HG03095 (cell line): ENCODE data around the gene DDX54.
"Not testable (repeated sequence)": the region's sequence is repeated elsewhere in the genome, so short reads cannot be mapped to it uniquely, and the experiment has no call there.

Source experiments
- ATAC-seq: cut with Tn5 transposase; IDR thresholded peaks from one replicate; pipeline ENCODE4 v1.9.1; 2021; ENCODE audit warnings: moderate library complexity; ENCODE audit not compliant: unreplicated experiment

DDX54 gene

GRCh38 chr12:113128802-113129663, 56.2 kb downstream of the DDX54 start:
- ATAC-seq: no peak

- no peak for ATAC-seq
Observed at GRCh38 chr12:113127791-113128199, 57.5 kb downstream of the DDX54 start.

- no peak for ATAC-seq
Observed at GRCh38 chr12:113120670-113121370, 64.5 kb downstream of the DDX54 start.

- ATAC-seq: no peak
Observed at GRCh38 chr12:113119980-113120669, 65.2 kb downstream of the DDX54 start.

- no peak for ATAC-seq
Observed at GRCh38 chr12:113118142-113118541, 67.1 kb downstream of the DDX54 start.

- ATAC-seq: not testable (repeated sequence)
Observed at GRCh38 chr12:113117684-113118083, 67.6 kb downstream of the DDX54 start.

GRCh38 chr12:113116875-113117274, 68.4 kb downstream of the DDX54 start:
- no peak for ATAC-seq

- no peak for ATAC-seq
Observed at GRCh38 chr12:113115455-113116126, 69.7 kb downstream of the DDX54 start.

GRCh38 chr12:113114447-113115178, 70.7 kb downstream of the DDX54 start:
- no peak for ATAC-seq

- ATAC-seq: no peak
Observed at GRCh38 chr12:113113397-113113796, 71.9 kb downstream of the DDX54 start.

GRCh38 chr12:113112043-113112899, 73.0 kb downstream of the DDX54 start:
- ATAC-seq: no peak

GRCh38 chr12:113111247-113111646, 74.0 kb downstream of the DDX54 start:
- no peak for ATAC-seq

- ATAC-seq: no peak
Observed at GRCh38 chr12:113109872-113110599, 75.2 kb downstream of the DDX54 start.

- ATAC-seq: no peak
Observed at GRCh38 chr12:113109360-113109759, 75.9 kb downstream of the DDX54 start.

- ATAC-seq: no peak
Observed at GRCh38 chr12:113108308-113108707, 77.0 kb downstream of the DDX54 start.
